MM.1S (cell line): ENCODE measurements around the gene E4F1.

Experiments
- DNase-seq: peaks from one replicate; pipeline ENCODE4 v3.0.0-alpha.2; 2015
- H2AFZ ChIP-seq: fragments of 300-600 bp; sonication (generic); 2 replicates; pipeline ENCODE4 v1.6.0; 2016; ENCODE audit warnings: antibody characterized with exemption, low read length
- H3F3A ChIP-seq: fragments of 300-600 bp; sonication (generic); 2 replicates; pipeline ENCODE4 v1.6.1; 2016; ENCODE audit warnings: mild to moderate bottlenecking, antibody characterized with exemption, low read length, moderate library complexity, mixed read lengths; ENCODE audit not compliant: insufficient read depth
- H3K27ac ChIP-seq: fragments of 300-600 bp; sonication (generic); 2 replicates; pipeline ENCODE4 v1.5.1; 2016; ENCODE audit warnings: mild to moderate bottlenecking, low read length
- H3K27me3 ChIP-seq: fragments of 300-600 bp; sonication (generic); replicated peaks from 2 replicates; pipeline ENCODE4 v1.6.0; 2016; ENCODE audit warnings: low read length; ENCODE audit not compliant: insufficient read depth
- H3K36me3 ChIP-seq: fragments of 300-600 bp; sonication (generic); replicated peaks from 2 replicates; pipeline ENCODE4 v1.6.1; 2016; ENCODE audit warnings: mild to moderate bottlenecking, low read length, mixed read lengths; ENCODE audit not compliant: insufficient read depth
- H3K4me1 ChIP-seq: fragments of 300-600 bp; sonication (generic); 2 replicates; pipeline ENCODE4 v1.6.1; 2016; ENCODE audit warnings: low read length, mixed read lengths
- H3K4me2 ChIP-seq: fragments of 300-600 bp; sonication (generic); 2 replicates; pipeline ENCODE4 v1.6.0; 2016; ENCODE audit warnings: low read depth, low read length
- H3K4me3 ChIP-seq: fragments of 300-600 bp; sonication (generic); 2 replicates; pipeline ENCODE4 v1.5.1; 2016; ENCODE audit warnings: low read length, mixed read lengths
- H3K79me2 ChIP-seq: fragments of 300-600 bp; sonication (generic); 2 replicates; pipeline ENCODE4 v1.6.1; 2016; ENCODE audit warnings: mixed run types, low read length, mixed read lengths
- H3K9ac ChIP-seq: fragments of 300-600 bp; sonication (generic); 2 replicates; pipeline ENCODE4 v1.6.1; 2016; ENCODE audit warnings: low read length, mixed read lengths
- H3K9me2 ChIP-seq: fragments of 300-600 bp; sonication (generic); replicated peaks from 2 replicates; pipeline ENCODE4 v1.6.1; 2016; ENCODE audit warnings: mild to moderate bottlenecking, low read length, mixed read lengths; ENCODE audit not compliant: insufficient read depth
- H3K9me3 ChIP-seq: fragments of 300-600 bp; sonication (generic); replicated peaks from 2 replicates; pipeline ENCODE4 v1.6.1; 2016; ENCODE audit warnings: mild to moderate bottlenecking, low read length, mixed read lengths; ENCODE audit not compliant: insufficient read depth
- H4K20me1 ChIP-seq: fragments of 300-600 bp; sonication (generic); 2 replicates; pipeline ENCODE4 v1.6.1; 2016; ENCODE audit warnings: mild to moderate bottlenecking, low read length, moderate library complexity, mixed read lengths; ENCODE audit not compliant: insufficient read depth
- EZH2 ChIP-seq: fragments of 300-600 bp; sonication (generic); optimal IDR thresholded peaks from 2 replicates; pipeline ENCODE3; 2017; ENCODE audit warnings: low read depth, mild to moderate bottlenecking, antibody characterized with exemption, low read length, mixed read lengths
- EZH2phosphoT487 ChIP-seq: fragments of 300-600 bp; sonication (generic); IDR thresholded peaks from 2 replicates; pipeline ENCODE4 v1.6.1; 2018; ENCODE audit warnings: antibody characterized with exemption, low read length
- TF ChIP-seq, protein P1 (sequence below): fragments of 300-600 bp; sonication (generic); IDR thresholded peaks from 2 replicates; pipeline ENCODE4 v1.5.1; 2016; ENCODE audit warnings: antibody characterized with exemption, low read length, mixed read lengths

E4F1 gene

DNA sequence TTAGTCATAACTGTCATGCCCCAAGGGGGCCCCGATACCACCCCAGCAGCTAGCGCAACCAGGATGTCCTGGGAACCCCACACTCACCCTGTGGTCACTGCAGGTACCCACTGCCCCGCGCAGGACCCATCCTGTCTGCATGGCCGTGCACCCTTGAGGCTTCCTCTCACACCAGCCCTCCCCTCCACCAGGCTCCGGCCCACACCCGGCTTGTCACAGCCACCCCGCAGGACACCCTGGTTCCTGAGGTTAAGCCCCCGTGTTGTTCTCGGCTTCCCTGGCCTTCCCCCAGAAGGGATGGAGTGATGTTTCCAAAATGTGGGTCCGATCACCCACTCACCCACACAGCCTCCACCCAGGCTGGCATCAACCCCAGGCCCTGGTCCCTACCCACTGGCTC is 20.4 kb downstream of the E4F1 start:
- H3F3A ChIP-seq, result no peaks in the 10 kb centered on the region
- no peak overlapping the region for H3K9ac ChIP-seq
- H3K79me2 ChIP-seq, result peaks cover 38% of the 10 kb centered on the region
- no peaks in the 10 kb centered on the region for H3K4me1 ChIP-seq
- no peak for DNase-seq
- H3K27ac ChIP-seq, result no peak overlapping the region
- H3K4me3 ChIP-seq, result no peak overlapping the region
- H3K9me3 ChIP-seq, result no peaks in the 10 kb centered on the region
- TF ChIP-seq EZH2phosphoT487 (no peak), EZH2 (no peak)
- TF ChIP-seq, protein P1, sequence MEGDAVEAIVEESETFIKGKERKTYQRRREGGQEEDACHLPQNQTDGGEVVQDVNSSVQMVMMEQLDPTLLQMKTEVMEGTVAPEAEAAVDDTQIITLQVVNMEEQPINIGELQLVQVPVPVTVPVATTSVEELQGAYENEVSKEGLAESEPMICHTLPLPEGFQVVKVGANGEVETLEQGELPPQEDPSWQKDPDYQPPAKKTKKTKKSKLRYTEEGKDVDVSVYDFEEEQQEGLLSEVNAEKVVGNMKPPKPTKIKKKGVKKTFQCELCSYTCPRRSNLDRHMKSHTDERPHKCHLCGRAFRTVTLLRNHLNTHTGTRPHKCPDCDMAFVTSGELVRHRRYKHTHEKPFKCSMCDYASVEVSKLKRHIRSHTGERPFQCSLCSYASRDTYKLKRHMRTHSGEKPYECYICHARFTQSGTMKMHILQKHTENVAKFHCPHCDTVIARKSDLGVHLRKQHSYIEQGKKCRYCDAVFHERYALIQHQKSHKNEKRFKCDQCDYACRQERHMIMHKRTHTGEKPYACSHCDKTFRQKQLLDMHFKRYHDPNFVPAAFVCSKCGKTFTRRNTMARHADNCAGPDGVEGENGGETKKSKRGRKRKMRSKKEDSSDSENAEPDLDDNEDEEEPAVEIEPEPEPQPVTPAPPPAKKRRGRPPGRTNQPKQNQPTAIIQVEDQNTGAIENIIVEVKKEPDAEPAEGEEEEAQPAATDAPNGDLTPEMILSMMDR, result no peak
- H3K4me2 ChIP-seq, result no peak overlapping the region
- H3K27me3 ChIP-seq, result no peaks in the 10 kb centered on the region
- peaks cover 5% of the 10 kb centered on the region; the same call in 1 of the 2 replicates for H3K36me3 ChIP-seq
- no peaks in the 10 kb centered on the region for H4K20me1 ChIP-seq
- no peaks in the 10 kb centered on the region for H3K9me2 ChIP-seq
- no peak overlapping the region for H2AFZ ChIP-seq

DNA sequence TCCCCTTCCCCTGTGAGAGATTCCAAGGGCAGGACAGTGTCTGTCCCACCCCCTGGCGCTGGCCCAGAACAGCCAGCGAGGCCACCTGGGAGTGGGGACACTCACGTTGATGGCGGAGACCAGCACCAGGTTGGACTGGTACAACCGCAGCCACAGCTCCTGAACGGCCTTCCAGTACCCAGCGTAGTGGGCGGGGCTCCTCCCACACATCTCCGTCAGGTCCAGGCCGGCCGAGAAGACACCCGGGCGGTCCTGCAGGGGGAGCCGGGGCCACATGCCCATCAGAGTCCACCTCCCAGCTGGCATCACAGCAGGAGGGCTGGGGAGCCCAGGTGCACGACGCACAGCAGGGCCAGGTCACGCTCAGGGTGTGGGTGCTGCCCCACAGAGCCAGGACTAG is 20.9 kb downstream of the E4F1 start:
- Histone ChIP-seq H3K9me3 (no peaks in the 10 kb centered on the region), H4K20me1 (no peaks in the 10 kb centered on the region), H3K9ac (no peak overlapping the region), H3K4me2 (no peak overlapping the region), H3K9me2 (no peaks in the 10 kb centered on the region), H3K4me3 (no peak overlapping the region), H3K27me3 (no peaks in the 10 kb centered on the region), H3K27ac (no peak overlapping the region), H3F3A (no peaks in the 10 kb centered on the region), H3K4me1 (no peaks in the 10 kb centered on the region), H3K36me3 (peaks cover 5% of the 10 kb centered on the region; the same call in 1 of the 2 replicates), H2AFZ (no peak overlapping the region), H3K79me2 (peaks cover 42% of the 10 kb centered on the region)
- TF ChIP-seq EZH2, result no peak
- no peak for TF ChIP-seq EZH2phosphoT487
- TF ChIP-seq, protein P1, result no peak
- no peak for DNase-seq

DNA sequence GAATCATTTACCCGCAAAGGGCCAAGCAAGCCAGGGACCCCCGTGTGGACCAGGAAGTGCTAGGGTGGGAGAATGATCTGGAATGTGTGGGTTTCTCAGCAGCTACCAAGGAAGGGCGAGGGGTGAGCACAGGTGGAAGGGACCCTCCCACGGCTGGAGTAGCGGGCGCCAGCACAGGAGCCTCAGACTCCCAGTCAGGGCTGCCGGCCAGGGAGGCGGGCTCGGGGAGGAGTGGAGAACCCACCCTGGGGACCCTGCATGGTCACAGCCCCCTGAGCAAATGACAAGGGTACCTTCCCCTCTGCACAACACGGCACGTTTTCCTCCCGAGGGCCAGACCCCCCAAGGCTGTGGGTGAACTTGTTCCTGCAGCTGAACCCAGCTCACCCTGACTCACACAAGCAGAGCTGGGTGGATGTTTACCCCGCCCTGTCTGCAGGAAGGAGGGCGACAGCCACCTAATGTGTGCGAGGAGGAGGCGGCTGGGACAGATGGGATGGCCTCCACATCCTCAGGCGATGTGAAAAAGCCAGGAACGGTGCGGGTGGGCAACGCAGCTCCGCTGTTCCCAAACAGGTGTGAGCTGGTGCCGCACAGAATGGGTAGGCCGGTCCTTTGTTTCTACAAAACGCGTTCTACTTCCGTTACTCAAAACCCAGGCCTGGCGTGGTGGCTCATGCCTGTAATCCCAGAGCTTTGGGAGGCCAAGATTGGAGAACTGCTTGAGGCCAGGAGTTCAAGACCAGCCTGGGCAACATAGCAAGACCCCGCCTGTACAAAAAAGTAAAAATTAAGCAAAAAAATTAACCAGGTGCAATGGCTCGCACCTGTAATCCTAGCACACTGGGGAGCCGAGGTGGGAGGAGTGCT is 21.8 kb downstream of the E4F1 start:
- Histone ChIP-seq H3K4me2 (no peak overlapping the region), H2AFZ (no peak overlapping the region), H3K9me2 (no peaks in the 10 kb centered on the region), H3K4me1 (no peaks in the 10 kb centered on the region), H3F3A (peaks cover 4% of the 10 kb centered on the region), H3K36me3 (peaks cover 5% of the 10 kb centered on the region; the same call in 1 of the 2 replicates), H4K20me1 (no peaks in the 10 kb centered on the region), H3K79me2 (peaks cover 50% of the 10 kb centered on the region), H3K9ac (no peak overlapping the region), H3K27me3 (no peaks in the 10 kb centered on the region), H3K4me3 (no peak overlapping the region), H3K9me3 (no peaks in the 10 kb centered on the region), H3K27ac (no peak overlapping the region)
- TF ChIP-seq EZH2phosphoT487 (no peak), EZH2 (no peak)
- TF ChIP-seq, protein P1, result no peak
- no peak for DNase-seq
